RPMI8226 (cell line): ENCODE data around the gene RIPK4.
"Not testable (repeated sequence)": the region's sequence is repeated elsewhere in the genome, so short reads cannot be mapped to it uniquely, and the experiment has no call there.

Experiments
- DNase-seq: peaks from one replicate; pipeline ENCODE4 v3.0.0-alpha.2; 2015

RIPK4 gene

DNA sequence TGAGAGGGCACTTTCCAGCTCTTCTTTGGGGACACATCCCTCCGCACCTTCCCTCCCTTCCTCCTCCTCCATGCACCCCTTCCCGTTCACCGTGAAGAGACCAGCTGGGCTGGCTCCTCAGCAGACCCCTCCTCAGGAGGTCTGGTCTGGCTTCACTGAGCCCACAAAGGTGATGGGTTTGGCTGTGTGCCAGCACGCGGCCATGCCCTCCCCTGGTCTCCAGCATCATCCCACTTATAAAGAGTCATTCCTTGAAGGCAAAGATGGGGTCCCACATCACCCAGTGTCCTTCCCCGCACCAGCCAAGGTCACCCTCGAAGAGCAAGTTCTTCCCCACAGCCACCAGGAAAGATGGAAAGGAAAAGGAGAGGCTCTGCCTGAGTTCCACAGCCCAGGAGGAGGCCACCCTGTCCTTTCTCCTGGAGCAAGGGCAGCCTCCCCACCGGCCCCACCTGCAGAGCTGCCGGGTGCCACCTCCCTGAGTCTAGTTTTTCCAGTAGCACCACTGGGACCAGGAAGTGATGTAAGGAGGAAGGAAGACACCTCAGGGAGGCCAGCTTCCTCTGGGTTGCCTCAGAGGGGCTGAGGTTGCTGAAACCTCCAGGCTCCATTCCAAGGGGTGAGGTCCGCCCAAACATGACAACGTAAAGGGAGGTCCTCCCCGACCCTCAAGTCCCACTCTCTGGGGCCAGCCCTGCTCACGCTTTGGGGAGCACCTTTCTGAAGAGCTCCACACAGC, 32.7 kb downstream of the RIPK4 start:
- DNase-seq, result no peak

DNA sequence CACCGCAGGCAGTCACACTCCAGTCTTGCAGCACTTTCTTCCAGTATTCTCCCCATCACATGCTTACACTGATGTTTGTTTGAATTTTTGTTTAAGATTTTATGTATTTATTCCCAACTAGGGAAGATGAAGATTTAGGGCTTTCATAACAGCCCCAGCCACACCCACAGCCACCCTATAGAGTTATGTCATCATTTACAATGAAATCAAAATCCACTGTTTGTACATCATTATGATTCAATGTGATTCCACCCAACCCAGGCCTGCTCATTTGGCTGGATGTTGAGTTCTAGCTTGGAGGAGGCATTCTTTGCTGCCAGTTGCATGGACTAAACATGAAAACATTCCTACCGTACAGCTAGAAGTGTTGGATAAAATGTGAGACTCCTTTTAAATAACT, 35.8 kb downstream of the RIPK4 start:
- no peak for DNase-seq

DNA sequence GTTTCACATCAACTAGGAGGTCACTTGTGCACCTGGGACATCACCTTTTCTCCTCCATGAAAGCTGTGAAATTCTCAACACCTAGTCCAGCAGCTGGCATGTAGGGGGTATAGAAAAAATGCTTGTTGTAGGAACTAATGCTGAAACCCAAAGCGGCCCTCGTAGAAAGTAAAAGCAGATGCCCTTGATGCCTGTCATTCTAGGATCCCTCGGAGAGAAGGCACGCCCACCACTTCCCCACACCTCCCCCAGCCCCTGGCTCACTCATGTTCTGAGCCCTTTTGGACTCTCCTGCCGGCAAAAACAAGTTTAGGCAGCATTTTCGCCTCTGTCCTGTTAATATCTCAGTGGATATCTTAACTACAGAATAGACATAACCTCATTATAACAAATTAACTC, 36.5 kb downstream of the RIPK4 start:
- DNase-seq, result peak; percentile 68

DNA sequence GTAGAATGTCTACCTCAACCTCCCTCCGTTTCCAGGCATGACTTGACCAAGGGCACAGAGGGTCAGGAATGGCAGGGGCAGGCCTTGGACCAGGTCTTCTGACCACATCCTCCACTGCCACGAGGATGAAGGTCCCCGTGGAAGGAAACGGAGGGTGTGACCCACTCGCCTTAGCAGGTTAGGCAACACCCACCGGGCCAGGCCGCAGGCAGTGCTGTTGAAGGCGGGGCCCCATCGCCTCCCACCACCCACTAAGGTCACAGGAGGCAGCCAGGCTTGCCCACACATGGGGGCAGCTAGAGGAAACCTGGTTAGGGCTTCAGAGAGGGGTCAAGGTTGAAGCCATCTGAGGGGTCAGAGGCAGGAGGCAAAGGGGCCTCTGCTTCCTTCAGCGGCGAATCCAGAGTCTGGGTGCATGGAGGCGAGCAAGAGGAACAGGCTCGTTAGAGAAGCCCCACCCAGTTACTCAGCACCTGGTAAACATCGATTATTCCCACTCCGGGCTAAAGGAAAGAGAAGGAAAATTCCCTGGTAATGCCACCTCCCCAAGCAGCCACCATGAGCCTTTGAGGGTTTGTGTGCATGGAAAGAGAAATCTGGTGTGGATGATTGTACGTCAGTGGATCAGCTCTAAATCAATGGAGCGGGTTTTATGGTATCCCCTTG, 37.0 kb downstream of the RIPK4 start:
- DNase-seq, result no peak

DNA sequence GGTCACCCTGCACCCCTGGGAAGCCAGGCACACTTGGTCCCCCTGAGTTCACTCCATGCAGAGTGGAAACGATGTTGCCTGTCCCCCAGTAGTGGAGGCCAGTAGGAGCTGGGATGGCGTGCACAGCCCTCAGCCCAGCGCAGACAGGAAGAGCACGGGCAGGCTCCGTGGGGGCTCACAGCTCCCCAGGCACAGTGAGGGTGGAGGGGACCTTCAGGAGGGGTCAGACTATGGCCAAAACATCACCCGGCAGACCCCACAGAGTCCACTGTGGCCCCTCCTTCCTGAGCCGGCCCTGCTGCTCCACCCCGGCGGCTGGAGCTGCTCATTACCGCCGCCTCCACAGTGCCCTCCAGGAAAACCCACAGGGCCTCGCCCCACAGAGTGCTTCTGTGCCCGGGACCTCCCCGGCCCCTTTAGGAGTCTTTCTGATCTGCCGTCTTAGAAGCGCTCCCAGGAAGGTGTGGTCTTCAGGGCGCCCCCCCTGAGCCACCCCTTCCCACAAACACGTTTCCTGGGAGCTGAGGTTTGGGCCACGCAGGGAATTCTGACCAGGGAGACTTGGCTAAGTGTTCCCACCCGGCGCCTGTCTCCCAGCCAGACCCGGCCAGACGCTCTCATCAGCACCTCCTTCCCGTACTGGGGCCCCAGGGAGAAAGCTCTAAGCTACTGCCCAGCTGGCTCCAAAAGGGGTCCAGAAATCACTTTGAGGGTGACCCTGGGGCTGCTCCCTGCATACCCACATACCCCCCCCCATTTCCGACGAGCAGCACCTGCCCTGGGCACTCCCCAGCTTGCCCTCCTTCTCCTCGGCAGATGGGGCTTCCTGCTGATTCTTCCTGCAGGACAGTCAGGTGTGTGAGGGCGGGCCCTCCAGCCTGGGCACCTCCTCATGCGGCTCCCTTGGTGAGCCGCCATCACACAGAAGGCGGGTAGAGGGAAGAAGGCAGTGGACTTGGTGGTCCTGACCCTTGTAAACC, 38.8 kb downstream of the RIPK4 start:
- no peak for DNase-seq

DNA sequence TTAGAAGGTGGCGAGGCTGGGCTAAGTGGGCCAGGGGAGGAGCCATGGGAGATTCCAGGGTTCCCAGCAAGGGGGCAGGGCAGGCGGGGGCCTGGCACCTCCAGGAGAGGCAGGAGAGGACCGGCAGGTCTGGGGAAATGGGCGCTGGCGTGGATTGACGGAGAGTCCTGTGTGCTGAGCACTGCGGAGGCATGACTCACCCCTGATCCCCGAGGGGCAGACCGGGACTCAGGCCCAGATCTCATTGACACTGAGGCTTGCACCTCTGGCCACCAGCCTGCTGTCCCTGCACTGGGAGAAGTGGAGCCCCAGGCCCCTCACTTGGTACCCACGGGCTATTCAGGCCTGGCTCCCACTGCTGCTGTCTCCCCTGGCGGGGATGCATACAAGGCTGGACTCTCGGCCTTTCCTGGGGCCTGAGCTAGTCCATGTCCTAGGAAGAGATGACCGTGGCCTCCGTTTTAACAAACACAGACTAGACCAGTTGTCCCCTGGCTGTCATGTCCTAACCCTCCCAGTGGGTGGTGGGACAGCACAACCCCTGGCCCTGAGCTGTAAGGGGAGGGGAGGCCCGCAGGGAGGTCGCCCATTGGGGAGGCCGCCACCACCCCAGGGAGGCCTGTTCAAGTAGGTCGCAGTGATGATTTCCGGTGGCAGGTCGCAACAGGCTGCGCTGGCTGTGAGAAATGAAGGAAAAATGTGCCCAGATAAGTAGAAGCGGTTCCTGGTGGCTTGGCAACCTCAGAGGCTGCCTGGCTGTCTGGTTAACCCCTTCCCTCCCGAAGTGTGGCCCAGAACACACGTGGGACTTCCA, 39.7 kb downstream of the RIPK4 start:
- peak; percentile 20 for DNase-seq

DNA sequence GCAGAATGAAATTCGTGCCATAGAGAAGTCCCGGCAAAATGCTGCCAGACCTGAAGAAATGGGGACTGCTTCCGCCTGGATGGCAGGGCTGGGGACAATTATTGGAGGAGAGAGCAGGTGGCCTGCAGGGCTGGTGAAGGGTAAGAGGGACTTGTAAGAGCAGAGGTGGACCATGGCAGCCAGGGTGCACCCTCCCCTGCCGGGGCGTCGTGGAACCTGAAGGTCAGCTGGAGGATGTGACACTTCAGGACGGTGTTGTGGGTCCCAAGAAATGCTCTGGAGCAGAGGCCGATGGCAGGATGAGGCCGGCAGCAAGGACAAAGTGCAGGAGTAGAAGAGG, 40.3 kb downstream of the RIPK4 start:
- no peak for DNase-seq

DNA sequence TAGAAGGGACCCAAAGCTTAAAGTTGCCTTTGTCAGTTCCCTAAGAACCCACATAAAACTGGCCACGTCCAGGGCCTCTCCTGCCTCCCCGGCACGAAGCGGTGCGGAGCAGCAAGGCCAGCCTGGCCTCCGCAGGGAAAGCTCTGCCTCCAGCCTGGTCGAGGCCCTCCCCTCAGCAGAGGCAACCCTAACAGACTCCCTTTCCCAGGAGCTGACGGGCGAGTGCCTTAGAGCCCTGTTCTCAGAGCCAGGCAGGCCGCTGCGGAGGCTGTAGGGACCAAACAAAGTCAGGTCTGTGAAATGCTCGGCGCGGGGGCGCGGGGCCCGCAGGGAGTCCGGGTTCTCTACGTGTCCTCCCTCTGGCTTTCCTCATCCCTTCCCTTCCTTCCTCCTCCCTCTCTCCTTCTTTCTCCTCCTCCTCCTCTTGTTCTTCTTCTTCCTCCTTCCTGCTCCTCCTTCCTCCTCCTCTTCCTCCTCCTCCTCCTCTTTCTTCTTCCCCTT, 40.7 kb downstream of the RIPK4 start:
- no peak for DNase-seq

DNA sequence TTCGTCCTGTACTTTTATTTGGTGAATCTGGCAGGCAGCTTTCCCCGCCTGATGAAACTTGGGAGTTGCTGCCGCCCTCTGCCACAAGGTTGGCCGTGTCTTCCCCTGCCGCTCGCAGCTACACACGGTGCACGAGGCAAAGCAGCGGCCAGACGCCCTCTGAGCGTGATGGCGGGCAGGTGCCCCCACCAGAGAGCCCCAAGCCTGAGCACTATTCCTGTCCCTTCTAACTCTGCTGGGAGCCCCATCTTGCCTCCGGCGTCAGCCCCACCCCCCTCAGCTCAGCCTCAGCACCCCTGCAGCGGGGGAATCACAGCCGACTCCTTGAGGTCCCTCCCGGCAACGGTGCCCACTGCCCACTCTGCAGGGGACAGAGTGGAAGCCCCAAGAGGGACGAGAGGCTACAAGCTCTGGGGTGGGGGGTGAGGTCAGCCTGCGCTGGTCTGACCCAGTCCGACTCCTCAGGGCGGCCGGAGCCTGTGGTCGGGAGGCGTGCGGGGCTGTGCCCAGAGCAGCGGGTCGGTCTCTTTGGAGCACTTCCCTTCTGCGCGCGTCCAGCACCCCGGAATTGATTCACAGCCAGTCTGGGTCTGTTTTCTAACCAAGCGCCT, 41.3 kb downstream of the RIPK4 start:
- peak; percentile 40 for DNase-seq

DNA sequence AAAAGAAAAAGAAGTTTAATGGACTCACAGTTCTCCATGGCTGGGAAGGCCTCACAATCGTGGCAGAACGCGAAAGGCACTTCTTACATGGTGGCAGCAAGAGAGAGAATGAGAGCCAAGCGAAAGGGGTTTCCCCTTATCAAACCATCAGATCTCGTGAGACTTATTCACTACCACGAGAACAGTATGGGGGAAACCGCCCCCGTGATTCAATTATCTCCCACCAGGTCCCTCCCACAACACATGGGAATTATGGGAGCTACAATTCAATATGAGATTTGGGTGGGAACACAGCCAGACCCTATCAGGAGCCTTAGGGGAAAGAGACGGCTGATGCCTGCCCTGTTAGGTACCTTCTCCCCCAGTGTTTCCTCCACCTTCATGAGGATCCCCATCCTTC, 43.0 kb downstream of the RIPK4 start:
- not testable (repeated sequence) for DNase-seq

DNA sequence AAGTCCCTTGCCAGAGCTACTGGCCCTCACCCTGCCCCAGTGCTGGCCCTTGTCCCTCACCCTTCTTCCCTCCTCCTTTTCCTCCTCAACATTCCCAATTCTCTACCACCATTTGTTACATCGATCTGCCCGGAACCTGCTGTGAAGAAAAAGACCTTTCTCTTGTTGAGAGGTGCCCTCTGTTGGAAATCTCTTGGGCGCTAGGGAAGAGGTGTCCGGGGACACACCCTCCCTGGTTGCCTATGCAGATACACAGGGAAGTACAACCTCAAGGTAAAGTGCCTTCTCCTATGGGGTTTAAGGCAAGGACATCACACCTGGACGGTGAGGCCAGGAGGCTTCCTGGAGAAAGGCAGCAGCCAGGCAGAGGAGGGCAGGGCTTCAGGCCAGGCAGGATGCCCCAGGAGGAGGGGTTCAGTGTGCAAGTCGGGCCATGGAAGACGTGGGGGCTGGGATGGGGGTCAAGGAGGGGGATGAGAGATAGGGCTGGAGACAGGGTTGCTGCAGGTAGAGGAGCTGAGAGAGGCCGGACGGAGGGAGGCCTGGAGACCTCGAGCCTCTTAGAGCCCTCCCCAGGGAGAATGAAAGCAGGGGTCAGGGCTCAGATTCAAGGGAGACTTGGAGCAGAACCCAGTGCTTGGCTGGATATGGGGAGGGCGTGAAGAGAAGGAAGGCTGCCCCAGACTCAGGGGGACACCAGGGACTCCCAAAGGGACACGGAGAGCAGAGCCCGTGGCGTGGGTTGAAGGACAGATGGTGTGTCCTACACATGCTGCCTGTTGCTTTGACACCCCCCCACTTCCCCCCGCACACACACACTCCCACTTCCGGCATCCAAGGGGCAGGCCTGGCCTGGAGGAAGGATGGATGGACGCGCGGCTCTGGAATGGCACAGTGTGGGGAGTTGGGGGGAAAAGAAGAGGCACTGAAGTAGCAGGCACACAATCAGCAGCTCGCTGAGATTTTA, 44.5 kb downstream of the RIPK4 start:
- no peak for DNase-seq

DNA sequence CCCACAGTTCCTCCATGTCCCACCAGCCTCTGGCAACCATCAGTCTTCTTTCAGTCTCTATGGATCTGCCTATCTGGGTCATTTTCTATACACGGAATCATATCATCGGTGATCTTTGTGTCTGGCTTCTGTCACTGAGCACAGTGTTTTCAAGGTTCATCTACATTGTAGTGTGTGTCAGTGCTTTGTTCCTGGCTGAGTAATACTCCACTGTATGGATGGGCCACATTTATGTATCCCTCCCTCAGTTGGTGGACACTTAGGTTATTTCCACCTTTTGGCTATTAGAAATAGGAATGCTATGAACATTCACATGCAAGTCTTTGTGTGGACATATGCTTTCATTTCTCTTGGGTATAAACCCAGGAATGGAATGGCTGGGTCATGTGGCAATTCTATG, 46.6 kb downstream of the RIPK4 start:
- DNase-seq, result no peak

DNA sequence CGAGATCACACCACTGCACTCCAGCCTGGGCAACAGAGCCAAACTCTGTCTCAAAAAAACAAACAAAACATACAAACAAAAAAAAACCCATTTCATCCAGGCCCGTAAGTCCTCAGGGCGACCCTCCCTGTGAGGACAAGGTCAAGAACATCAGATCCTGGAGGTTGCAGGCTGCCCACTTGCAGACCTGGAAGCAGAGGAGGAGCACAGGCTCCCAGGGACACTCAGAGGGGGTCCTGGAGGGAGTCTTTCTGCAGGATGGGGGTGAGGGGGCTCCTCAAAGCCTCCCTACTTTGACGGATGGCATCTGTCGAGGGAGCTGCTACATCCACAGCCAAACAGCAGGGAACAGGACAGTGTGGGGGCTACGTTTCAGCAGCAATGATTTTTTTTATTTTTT, 47.2 kb downstream of the RIPK4 start:
- no peak for DNase-seq

DNA sequence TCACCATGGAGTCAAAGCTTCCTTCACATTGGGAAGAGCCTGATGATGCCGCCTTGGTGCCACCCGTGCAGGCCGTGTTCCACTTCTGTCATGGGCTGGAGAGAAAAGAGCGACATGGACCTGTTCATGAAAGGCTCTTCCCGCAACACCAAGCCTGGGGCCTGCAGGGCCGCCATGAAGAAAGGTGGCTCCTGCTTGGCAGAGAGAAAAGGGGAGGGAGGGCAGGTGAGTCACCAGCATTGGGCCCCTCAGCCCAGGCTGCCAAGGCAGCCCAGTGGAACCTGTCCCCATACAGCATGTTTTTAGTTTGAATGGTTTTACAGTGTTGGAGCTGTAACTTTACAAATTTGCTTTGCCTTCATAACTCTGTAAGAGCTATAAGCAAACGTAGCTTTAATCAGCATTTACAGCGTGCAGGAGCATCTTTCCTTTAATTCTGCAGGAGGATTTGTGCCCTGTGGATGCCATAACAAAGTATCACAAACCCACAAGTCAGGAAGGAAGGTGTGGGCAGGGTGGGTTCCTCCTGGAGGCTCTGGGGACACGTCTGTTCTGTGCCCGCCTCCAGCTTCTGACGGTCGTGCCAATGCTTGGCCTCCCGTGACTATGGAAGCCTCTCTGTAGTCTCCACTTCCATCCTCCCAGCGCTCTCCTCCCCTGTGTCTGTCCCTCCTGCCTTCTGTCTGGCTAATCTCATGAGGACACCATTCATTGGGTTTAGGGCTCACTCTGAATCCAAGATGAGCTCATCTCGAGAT, 49.1 kb downstream of the RIPK4 start:
- DNase-seq, result no peak

DNA sequence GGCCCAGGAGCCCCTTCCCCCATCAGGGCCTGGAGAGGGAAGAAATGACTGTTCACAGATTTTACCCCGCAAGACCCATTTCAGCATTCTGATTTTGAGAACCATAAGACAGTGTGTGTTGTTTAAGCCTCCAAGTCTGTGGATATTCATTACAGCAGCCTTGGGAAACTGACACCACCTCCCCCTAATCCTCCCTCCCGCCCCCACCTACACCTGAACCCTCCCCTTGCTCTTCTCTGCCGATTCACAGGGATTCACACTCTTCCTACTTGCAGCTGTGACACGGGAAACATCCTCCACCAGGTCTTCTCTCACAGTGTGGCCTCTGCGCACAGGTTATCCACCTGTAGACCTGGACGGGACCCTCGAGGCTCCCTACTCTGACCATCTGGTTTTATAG, 50.1 kb downstream of the RIPK4 start:
- DNase-seq, result no peak

DNA sequence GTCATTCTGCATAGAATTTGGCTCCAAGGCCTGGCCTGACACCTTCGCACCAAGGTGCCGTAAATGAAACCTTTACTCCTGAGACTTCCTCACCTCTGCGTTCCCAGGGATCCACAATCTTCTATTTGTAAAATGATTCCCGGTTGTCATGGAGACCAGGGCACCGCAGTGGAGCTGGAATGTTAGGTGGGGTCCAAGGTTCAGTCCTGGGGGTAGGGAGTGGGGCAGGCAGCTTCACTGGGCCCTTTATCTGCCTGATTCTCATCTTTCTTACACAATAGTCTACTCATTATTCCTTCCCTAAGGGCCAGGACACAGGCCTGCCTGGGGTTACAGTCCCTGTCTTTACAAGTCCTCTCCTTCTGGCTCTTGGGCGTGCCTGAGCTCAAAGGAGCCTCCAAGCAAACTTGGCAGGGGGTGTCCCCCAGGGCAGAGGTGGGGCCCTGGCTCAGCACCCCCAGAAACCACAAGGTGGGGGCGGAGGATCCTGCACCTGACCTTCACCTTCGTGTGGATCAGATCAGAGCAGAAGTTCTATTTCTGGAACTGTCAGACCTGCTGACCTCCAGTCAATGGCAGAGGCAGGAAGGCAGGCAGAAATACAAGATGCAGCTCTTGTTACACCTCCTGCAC, 51.1 kb downstream of the RIPK4 start:
- peak; percentile 75 for DNase-seq

DNA sequence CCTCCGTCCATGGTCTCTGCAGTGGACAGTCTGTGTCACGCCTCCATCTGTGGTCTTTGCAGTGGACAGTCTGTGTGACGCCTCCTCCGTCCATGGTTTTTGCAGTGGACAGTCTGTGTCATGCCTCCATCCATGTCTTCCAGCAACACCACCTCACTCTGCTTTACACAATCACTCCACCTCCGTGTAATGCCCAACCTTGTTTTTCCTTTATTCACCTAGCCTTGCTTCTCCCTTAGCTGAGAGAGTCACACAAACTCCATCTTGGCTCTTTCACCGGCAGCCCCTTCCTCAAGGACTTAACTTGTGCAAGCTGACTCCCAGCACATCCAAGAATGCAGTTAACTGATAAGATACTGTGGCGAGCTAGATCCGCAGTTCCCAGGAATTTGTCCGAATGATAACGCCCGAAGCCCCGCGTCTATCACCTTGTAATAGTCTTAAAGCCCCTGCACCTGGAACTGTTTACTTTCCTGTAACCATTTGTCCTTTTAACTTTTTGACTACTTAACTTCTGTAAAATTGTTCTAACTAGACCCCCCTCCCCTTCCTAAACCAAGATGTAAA, 52.5 kb downstream of the RIPK4 start:
- DNase-seq, result not testable (repeated sequence)

DNA sequence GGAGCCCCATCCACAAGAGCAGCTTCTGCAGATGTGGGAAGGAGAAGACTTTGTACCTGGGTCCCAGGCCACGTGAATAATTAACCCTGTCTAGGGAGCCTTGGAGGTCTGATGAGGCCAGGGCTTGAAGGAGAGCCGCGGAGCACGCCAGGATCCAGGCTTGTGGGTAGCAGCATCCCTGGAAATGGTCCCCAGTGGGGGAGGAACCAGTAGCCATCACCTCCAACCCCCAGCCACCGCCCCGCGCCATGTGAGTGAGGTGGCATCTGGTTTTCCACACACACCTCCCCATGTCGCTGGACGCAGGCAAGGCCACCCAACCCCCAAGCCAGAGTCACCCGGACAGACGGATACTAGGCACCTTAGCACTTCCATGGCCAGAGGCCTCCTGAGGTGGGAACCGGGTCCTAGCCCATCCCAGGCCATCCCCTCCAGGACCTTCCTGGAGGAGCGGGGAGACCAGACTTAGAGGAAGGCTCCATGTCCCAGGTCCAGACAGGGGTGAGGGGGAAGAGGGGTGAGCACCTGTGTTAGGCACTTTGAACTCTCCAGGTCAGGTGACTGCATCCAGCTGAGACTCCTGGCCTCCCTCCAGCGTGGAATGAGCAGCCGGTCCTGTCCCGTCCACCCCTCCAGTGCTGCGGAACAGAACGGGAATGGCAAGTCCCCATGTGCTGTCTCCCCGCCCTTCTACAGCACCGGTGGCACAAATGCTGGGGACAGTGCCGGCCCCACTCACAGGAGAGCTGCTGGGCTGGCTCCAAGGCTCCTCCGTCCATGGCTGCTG, 53.2 kb downstream of the RIPK4 start:
- DNase-seq, result no peak
